ENCODE measurements around the gene PPP1R2C. TPM values are rescaled to one million over a fixed set of nuclear protein-coding genes. Genes with fewer than 3 reads are reported as not detected.

The PPP1R2C gene
- total RNA-seq, 2 donors from 2014 or later: not detected

DNA sequence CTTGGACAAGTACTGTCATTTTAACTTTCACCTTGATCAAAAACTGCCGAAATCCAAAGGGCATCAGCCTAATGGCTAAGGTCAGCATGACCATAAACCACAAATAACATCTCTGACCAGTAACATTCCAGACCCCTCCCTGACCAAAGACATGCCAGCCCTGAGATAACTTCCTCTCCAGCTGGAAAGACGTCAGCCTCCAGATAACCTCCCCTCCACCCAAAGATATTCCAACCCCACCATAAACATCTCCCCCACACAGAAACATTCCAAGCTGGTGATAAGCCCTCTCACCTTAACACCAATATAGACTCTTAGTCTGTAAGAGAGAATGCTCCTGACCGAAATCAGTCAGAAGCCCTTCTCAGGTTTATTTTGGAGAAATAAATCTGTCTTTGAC is 7.4 kb downstream of the PPP1R2C start:
- H3K9me3 ChIP-seq (ENCODE audit: control insufficient read depth, low read length): peaks cover 30% of the 10 kb centered on the region
- TF ChIP-seq, protein P1, sequence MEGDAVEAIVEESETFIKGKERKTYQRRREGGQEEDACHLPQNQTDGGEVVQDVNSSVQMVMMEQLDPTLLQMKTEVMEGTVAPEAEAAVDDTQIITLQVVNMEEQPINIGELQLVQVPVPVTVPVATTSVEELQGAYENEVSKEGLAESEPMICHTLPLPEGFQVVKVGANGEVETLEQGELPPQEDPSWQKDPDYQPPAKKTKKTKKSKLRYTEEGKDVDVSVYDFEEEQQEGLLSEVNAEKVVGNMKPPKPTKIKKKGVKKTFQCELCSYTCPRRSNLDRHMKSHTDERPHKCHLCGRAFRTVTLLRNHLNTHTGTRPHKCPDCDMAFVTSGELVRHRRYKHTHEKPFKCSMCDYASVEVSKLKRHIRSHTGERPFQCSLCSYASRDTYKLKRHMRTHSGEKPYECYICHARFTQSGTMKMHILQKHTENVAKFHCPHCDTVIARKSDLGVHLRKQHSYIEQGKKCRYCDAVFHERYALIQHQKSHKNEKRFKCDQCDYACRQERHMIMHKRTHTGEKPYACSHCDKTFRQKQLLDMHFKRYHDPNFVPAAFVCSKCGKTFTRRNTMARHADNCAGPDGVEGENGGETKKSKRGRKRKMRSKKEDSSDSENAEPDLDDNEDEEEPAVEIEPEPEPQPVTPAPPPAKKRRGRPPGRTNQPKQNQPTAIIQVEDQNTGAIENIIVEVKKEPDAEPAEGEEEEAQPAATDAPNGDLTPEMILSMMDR (conservative IDR thresholded peaks at IDR 0.05): no peak
- Mint-ChIP-seq H3K9me3 (peaks cover 34% of the 10 kb centered on the region), H3K4me1 (no peaks in the 10 kb centered on the region), H3K27ac (no peak overlapping the region), H3K4me3 (no peak overlapping the region), H3K27me3 (ENCODE audit: insufficient read depth) (no peaks in the 10 kb centered on the region), H3K36me3 (ENCODE audit: low read depth) (peaks cover 8% of the 10 kb centered on the region)
- no peak overlapping the region for H3K9ac ChIP-seq (ENCODE audit: extremely low read depth, low read length, poor library complexity, severe bottlenecking)
- no peak overlapping the region for H3K27ac ChIP-seq (ENCODE audit: low read depth, low read length)
- no peak for DNase-seq
- no peaks in the 10 kb centered on the region for H3K27me3 ChIP-seq (ENCODE audit: control insufficient read depth, insufficient read depth, low read length, poor library complexity, severe bottlenecking)
- no peaks in the 10 kb centered on the region for H3K4me1 ChIP-seq (ENCODE audit: control insufficient read depth, insufficient read depth, low read length)
- H3K4me3 ChIP-seq (ENCODE audit: low read length): no peak overlapping the region
- 93% methylated on average over 3 of the region's 3 CpGs; no CpG with 5 or more reads in 1 of the 2 experiments for WGBS, 2 experiments (ENCODE audit: insufficient coverage in 1 of 2, insufficient read length in 1 of 2)
- H3K36me3 ChIP-seq (ENCODE audit: control insufficient read depth, insufficient read depth, low read length): no peaks in the 10 kb centered on the region

DNA sequence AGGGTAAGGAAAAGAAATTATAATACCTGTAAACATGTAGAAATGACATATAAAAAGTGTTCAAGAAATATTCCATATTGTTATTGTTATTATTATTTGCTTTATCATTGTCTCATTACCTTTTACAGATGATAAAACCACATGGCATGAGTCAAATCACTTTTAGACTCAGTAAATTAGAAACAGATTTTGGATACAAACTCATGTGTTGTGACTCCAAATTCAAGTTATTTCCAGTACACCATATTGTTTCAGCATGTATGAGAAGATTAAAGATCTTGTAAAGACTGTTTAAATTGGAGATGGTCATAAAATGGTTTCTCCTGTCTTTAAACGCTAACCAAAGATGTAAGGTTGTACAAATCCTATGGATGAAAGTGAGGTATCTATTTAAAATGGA is 18.1 kb downstream of the PPP1R2C start:
- TF ChIP-seq, protein P1 (conservative IDR thresholded peaks at IDR 0.05): no peak
- DNase-seq: no peak
- no CpG with 5 or more reads among the region's 1 CpG for WGBS, 2 experiments (ENCODE audit: insufficient coverage in 1 of 2, insufficient read length in 1 of 2)
- Mint-ChIP-seq H3K36me3 (ENCODE audit: low read depth) (peaks cover 16% of the 10 kb centered on the region), H3K9me3 (peaks cover 37% of the 10 kb centered on the region), H3K4me3 (no peak overlapping the region), H3K4me1 (no peaks in the 10 kb centered on the region), H3K27me3 (ENCODE audit: insufficient read depth) (peaks cover 3% of the 10 kb centered on the region), H3K27ac (no peak overlapping the region)
- Histone ChIP-seq H3K4me3 (ENCODE audit: low read length) (no peak overlapping the region), H3K36me3 (ENCODE audit: control insufficient read depth, insufficient read depth, low read length) (no peaks in the 10 kb centered on the region), H3K27ac (ENCODE audit: low read depth, low read length) (no peak overlapping the region), H3K9me3 (ENCODE audit: control insufficient read depth, low read length) (peaks cover 13% of the 10 kb centered on the region), H3K4me1 (ENCODE audit: control insufficient read depth, insufficient read depth, low read length) (no peaks in the 10 kb centered on the region), H3K27me3 (ENCODE audit: control insufficient read depth, insufficient read depth, low read length, poor library complexity, severe bottlenecking) (no peaks in the 10 kb centered on the region), H3K9ac (ENCODE audit: extremely low read depth, low read length, poor library complexity, severe bottlenecking) (no peak overlapping the region)

DNA sequence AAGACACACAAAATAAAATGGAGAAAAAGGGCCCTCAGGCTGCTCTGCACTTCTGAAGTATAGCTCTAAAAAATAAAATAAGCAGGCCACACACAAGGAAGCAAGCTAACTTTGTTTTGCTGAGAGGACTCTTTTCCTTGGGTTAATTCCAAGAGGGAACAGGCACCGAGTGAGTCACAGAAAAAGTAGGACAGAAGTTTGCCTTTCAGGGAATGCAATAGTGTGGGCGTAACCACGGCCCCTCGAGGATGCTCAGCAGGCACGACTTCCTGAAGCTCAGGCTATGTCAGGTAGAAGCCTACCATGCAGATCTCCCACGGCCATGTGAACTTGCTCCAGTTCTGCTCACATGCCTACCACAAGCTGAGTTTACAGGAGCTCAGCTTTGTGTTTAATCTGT is 22.1 kb downstream of the PPP1R2C start:
- 93% methylated on average over 6 of the region's 6 CpGs; no CpG with 5 or more reads in 1 of the 2 experiments for WGBS, 2 experiments (ENCODE audit: insufficient coverage in 1 of 2, insufficient read length in 1 of 2)
- TF ChIP-seq, protein P1 (conservative IDR thresholded peaks at IDR 0.05): no peak
- no peak for DNase-seq
- Mint-ChIP-seq H3K9me3 (peaks cover 11% of the 10 kb centered on the region), H3K27me3 (ENCODE audit: insufficient read depth) (no peaks in the 10 kb centered on the region), H3K36me3 (ENCODE audit: low read depth) (no peaks in the 10 kb centered on the region), H3K4me3 (no peak overlapping the region), H3K4me1 (peaks cover 14% of the 10 kb centered on the region), H3K27ac (no peak overlapping the region)
- H3K27ac ChIP-seq (ENCODE audit: low read depth, low read length): no peak overlapping the region
- H3K9ac ChIP-seq (ENCODE audit: extremely low read depth, low read length, poor library complexity, severe bottlenecking): no peak overlapping the region
- H3K36me3 ChIP-seq (ENCODE audit: control insufficient read depth, insufficient read depth, low read length): no peaks in the 10 kb centered on the region
- no peaks in the 10 kb centered on the region for H3K4me1 ChIP-seq (ENCODE audit: control insufficient read depth, insufficient read depth, low read length)
- no peak overlapping the region for H3K4me3 ChIP-seq (ENCODE audit: low read length)
- H3K27me3 ChIP-seq (ENCODE audit: control insufficient read depth, insufficient read depth, low read length, poor library complexity, severe bottlenecking): no peaks in the 10 kb centered on the region
- no peaks in the 10 kb centered on the region for H3K9me3 ChIP-seq (ENCODE audit: control insufficient read depth, low read length)
